GOT3 (cell line): ENCODE data around the gene DDB1.
A peak's percentile ranks its signal among the peaks of the same experiment; 100 is the strongest.

Source experiments
- DNase-seq: peaks from one replicate; lab custom pipeline; 2025; ENCODE audit warnings: mixed read lengths; lab: John Stamatoyannopoulos, UW

DDB1 gene

GRCh38 chr11:61336171-61336935 lies 3.4 kb upstream of the DDB1 start:
- peak; percentile 25 for DNase-seq

GRCh38 chr11:61335355-61335710 lies 2.4 kb upstream of the DDB1 start:
- DNase-seq: no peak

- no peak for DNase-seq
These were observed 1.8 kb upstream of the DDB1 start for GRCh38 chr11:61334434-61335354.

GRCh38 chr11:61333550-61334433 lies 887 bp upstream of the DDB1 start:
- DNase-seq: no peak

- DNase-seq: no peak
These were observed 566 bp downstream of the DDB1 start for GRCh38 chr11:61332281-61332796.

- DNase-seq: no peak
These were observed 1.3 kb downstream of the DDB1 start for GRCh38 chr11:61331651-61332050.

- DNase-seq: no peak
These were observed 3.0 kb downstream of the DDB1 start for GRCh38 chr11:61329871-61330270.

- no peak for DNase-seq
These were observed 4.6 kb downstream of the DDB1 start for GRCh38 chr11:61328351-61328750.

GRCh38 chr11:61327669-61328071 lies 5.2 kb downstream of the DDB1 start:
- DNase-seq: no peak

GRCh38 chr11:61325649-61326414 lies 7.1 kb downstream of the DDB1 start:
- no peak for DNase-seq

GRCh38 chr11:61315260-61315659 lies 17.6 kb downstream of the DDB1 start:
- DNase-seq: no peak

GRCh38 chr11:61310749-61311148 lies 22.2 kb downstream of the DDB1 start:
- DNase-seq: no peak

- DNase-seq: no peak
These were observed 23.2 kb downstream of the DDB1 start for GRCh38 chr11:61309739-61310138.

- DNase-seq: no peak
These were observed 23.8 kb downstream of the DDB1 start for GRCh38 chr11:61309141-61309540.

GRCh38 chr11:61307354-61307753 lies 25.6 kb downstream of the DDB1 start:
- DNase-seq: no peak

- no peak for DNase-seq
These were observed 26.7 kb downstream of the DDB1 start for GRCh38 chr11:61306221-61306620.

- DNase-seq: no peak
These were observed 27.5 kb downstream of the DDB1 start for GRCh38 chr11:61305417-61305816.

GRCh38 chr11:61303725-61304124 lies 29.2 kb downstream of the DDB1 start:
- no peak for DNase-seq

- no peak for DNase-seq
These were observed 30.4 kb downstream of the DDB1 start for GRCh38 chr11:61302550-61302949.

- DNase-seq: no peak
These were observed 34.2 kb downstream of the DDB1 start for GRCh38 chr11:61298663-61299244.

GRCh38 chr11:61297746-61298145 lies 35.2 kb downstream of the DDB1 start:
- DNase-seq: peak; percentile 42
